Omental fat pad (tissue), 4 donors: ENCODE results near the gene FAM3D. TPM values are rescaled to one million over a fixed set of nuclear protein-coding genes. Genes with fewer than 3 reads are reported as not detected.

Experiments used
- ATAC-seq: fragments of 150-250 bp; one replicate; pipeline ENCODE4 v1.9.1; 2016; ENCODE audit warnings: mild to moderate bottlenecking, moderate library complexity; ENCODE audit not compliant: low FRiP score
- DNase-seq: peaks from one replicate; pipeline ENCODE4 v3.0.0-alpha.2; 2019; ENCODE audit warnings: low spot score
- CTCF ChIP-seq, 3 donors: fragments of 450-650 bp; IDR thresholded peaks; one replicate each; pipeline ENCODE4 v1.5.1; 2016 to 2017; ENCODE audit warnings: antibody characterized with exemption in 3 of 3, mild to moderate bottlenecking in 3 of 3, moderate library complexity in 2 of 3
- total RNA-seq, 4 donors: library from RNA; depleted of rRNA; stranded (reverse); fragments of >200 nt; gene quantifications; one replicate each; pipeline ENCODE4 v1.1.0, GENCODE V29; 2016

The FAM3D gene
- total RNA-seq, 4 donors from 2014 or later: 2.2 TPM; not detected in 3

GRCh38 chr3:58612830-58613229 is 53.7 kb downstream of the FAM3D start:
- no peak for TF ChIP-seq CTCF (IDR thresholded peaks at IDR 0.05)
- ATAC-seq: no peak
- DNase-seq: no peak

GRCh38 chr3:58609990-58610389 is 56.6 kb downstream of the FAM3D start:
- ATAC-seq: no peak
- no peak for DNase-seq
- TF ChIP-seq CTCF (IDR thresholded peaks at IDR 0.05): no peak

GRCh38 chr3:58608648-58609047 is 57.9 kb downstream of the FAM3D start:
- ATAC-seq (no peak), DNase-seq (no peak)
- TF ChIP-seq CTCF (IDR thresholded peaks at IDR 0.05): no peak

GRCh38 chr3:58607816-58608215 is 58.8 kb downstream of the FAM3D start:
- no peak for ATAC-seq
- DNase-seq: no peak
- no peak for TF ChIP-seq CTCF (IDR thresholded peaks at IDR 0.05)

- no peak for TF ChIP-seq CTCF (IDR thresholded peaks at IDR 0.05)
- ATAC-seq (no peak), DNase-seq (no peak)
Observed at GRCh38 chr3:58606693-58607092, 59.9 kb downstream of the FAM3D start.

GRCh38 chr3:58604031-58604430 is 62.5 kb downstream of the FAM3D start:
- DNase-seq (no peak), ATAC-seq (no peak)
- TF ChIP-seq CTCF (IDR thresholded peaks at IDR 0.05): no peak

- TF ChIP-seq CTCF (IDR thresholded peaks at IDR 0.05): no peak
- ATAC-seq (no peak), DNase-seq (no peak)
Observed at GRCh38 chr3:58603606-58604005, 63.0 kb downstream of the FAM3D start.
